RPMI8226 (cell line): ENCODE results near the gene ZNF133.
"Not testable (repeated sequence)": the region's sequence is repeated elsewhere in the genome, so short reads cannot be mapped to it uniquely, and the experiment has no call there.

Experiments
- DNase-seq: peaks from one replicate; pipeline ENCODE4 v3.0.0-alpha.2; 2015

The ZNF133 gene

GRCh38 chr20:18287915-18288748 is at the start of gene ZNF133:
Gene ZNF133, plus strand, starts transcription at chr20:18288527. Its CDS starts 17,160 bp downstream, at chr20:18305687.
- peak; percentile 96 for DNase-seq

GRCh38 chr20:18240997-18241396 is 47.3 kb upstream of the ZNF133 start:
- no peak for DNase-seq

GRCh38 chr20:18243802-18244201 is 44.5 kb upstream of the ZNF133 start:
- no peak for DNase-seq

GRCh38 chr20:18248545-18248944 is 39.8 kb upstream of the ZNF133 start:
- not testable (repeated sequence) for DNase-seq

GRCh38 chr20:18250217-18250616 is 38.1 kb upstream of the ZNF133 start:
- no peak for DNase-seq

GRCh38 chr20:18252597-18253451 is 35.5 kb upstream of the ZNF133 start:
- no peak for DNase-seq

GRCh38 chr20:18254615-18255014 is 33.7 kb upstream of the ZNF133 start:
- no peak for DNase-seq

- DNase-seq = no peak
Measured at GRCh38 chr20:18255526-18255925, 32.8 kb upstream of the ZNF133 start.

GRCh38 chr20:18256440-18257090 is 31.8 kb upstream of the ZNF133 start:
- no peak for DNase-seq

GRCh38 chr20:18258126-18258860 is 30.0 kb upstream of the ZNF133 start:
- peak; percentile 47 for DNase-seq

- DNase-seq = no peak
Measured at GRCh38 chr20:18259730-18260129, 28.6 kb upstream of the ZNF133 start.

- DNase-seq = no peak
Measured at GRCh38 chr20:18263723-18264122, 24.6 kb upstream of the ZNF133 start.

- no peak for DNase-seq
Measured at GRCh38 chr20:18265441-18265840, 22.9 kb upstream of the ZNF133 start.

GRCh38 chr20:18266282-18266681 is 22.0 kb upstream of the ZNF133 start:
- no peak for DNase-seq

- no peak for DNase-seq
Measured at GRCh38 chr20:18267815-18268214, 20.5 kb upstream of the ZNF133 start.

GRCh38 chr20:18271160-18271559 is 17.2 kb upstream of the ZNF133 start:
- no peak for DNase-seq

- no peak for DNase-seq
Measured at GRCh38 chr20:18272451-18272850, 15.9 kb upstream of the ZNF133 start.

GRCh38 chr20:18273738-18274137 is 14.6 kb upstream of the ZNF133 start:
- DNase-seq = no peak

GRCh38 chr20:18275960-18276359 is 12.4 kb upstream of the ZNF133 start:
- DNase-seq = not testable (repeated sequence)

GRCh38 chr20:18276821-18277220 is 11.5 kb upstream of the ZNF133 start:
- peak; percentile 81 for DNase-seq

- DNase-seq = no peak
Measured at GRCh38 chr20:18279242-18279641, 9.1 kb upstream of the ZNF133 start.

- DNase-seq = peak; percentile 25
Measured at GRCh38 chr20:18284805-18285533, 3.4 kb upstream of the ZNF133 start.
